Colonic mucosa (tissue), 4 donors: Measurements from ENCODE around the gene MALT1. TPM values are rescaled to one million over a fixed set of nuclear protein-coding genes. Genes with fewer than 3 reads are reported as not detected.

Source experiments
- DNase-seq: peaks from one replicate; pipeline ENCODE4 v3.0.0-alpha.2; 2020
- H3K27ac ChIP-seq: fragments of 200-600 bp; one replicate; pipeline ENCODE4 v1.8.0; 2021
- H3K27me3 ChIP-seq: fragments of 200-600 bp; one replicate; pipeline ENCODE4 v1.8.0; 2021
- H3K36me3 ChIP-seq: fragments of 200-600 bp; one replicate; pipeline ENCODE4 v1.8.0; 2021
- H3K4me1 ChIP-seq: fragments of 200-600 bp; one replicate; pipeline ENCODE4 v1.8.0; 2021; ENCODE audit warnings: mild to moderate bottlenecking
- H3K4me3 ChIP-seq: fragments of 200-600 bp; one replicate; pipeline ENCODE4 v1.8.0; 2021
- H3K9ac ChIP-seq, 2 donors: one replicate each; pipeline ENCODE4 v1.7.0; 2013; ENCODE audit warnings: control low read depth in 2 of 2, low read depth in 2 of 2, low read length in 2 of 2
- H3K9me3 ChIP-seq: fragments of 200-600 bp; one replicate; pipeline ENCODE4 v1.8.0; 2021
- CTCF ChIP-seq: fragments of 200-600 bp; IDR thresholded peaks from one replicate; pipeline ENCODE4 v1.8.0; 2022; ENCODE audit warnings: antibody characterized with exemption, mild to moderate bottlenecking
- intact Hi-C: fragments of 100-400 bp; cut with DNase I; formaldehyde crosslinking; loops from one replicate; pipeline ENCODE4 v1.14.1; 2022
- total RNA-seq, 2 donors: library from RNA; stranded (reverse); fragmentation: NEBNext Ultra II Directional in 1 of 2; extraction: Animal tissue kit (Norgen Biotek cat#: 25700) in 1 of 2; gene quantifications; one replicate each; pipeline ENCODE4 v1.2.1, GENCODE V29; 2021
- donor health status: healthy.
- donor health status: DM: no; HTN: no; CAD: no.
- donor health status: DM: no; HTN: no; CAD: no.

The MALT1 gene
- total RNA-seq, 2 donors from 2014 or later = 22.1 to 30.9 TPM

GRCh38 chr18:58779529-58779928 is 108.3 kb downstream of the MALT1 start:
- H3K27me3 ChIP-seq = no peaks in the 10 kb centered on the region
- no peaks in the 10 kb centered on the region for H3K36me3 ChIP-seq
- no peak overlapping the region for H3K9ac ChIP-seq
- TF ChIP-seq CTCF = no peak
- H3K9me3 ChIP-seq = no peaks in the 10 kb centered on the region
- no peak overlapping the region for H3K4me3 ChIP-seq
- intact Hi-C loops = no loop called here
- H3K27ac ChIP-seq = no peak overlapping the region
- no peaks in the 10 kb centered on the region for H3K4me1 ChIP-seq
- DNase-seq = no peak

- H3K9me3 ChIP-seq = no peaks in the 10 kb centered on the region
- H3K36me3 ChIP-seq = no peaks in the 10 kb centered on the region
- no peaks in the 10 kb centered on the region for H3K27me3 ChIP-seq
- H3K4me1 ChIP-seq = no peaks in the 10 kb centered on the region
- no peak overlapping the region for H3K4me3 ChIP-seq
- intact Hi-C loops = no loop called here
- no peak for DNase-seq
- no peak overlapping the region for H3K27ac ChIP-seq
- no peak for TF ChIP-seq CTCF
- no peak overlapping the region for H3K9ac ChIP-seq
These were observed 108.8 kb downstream of the MALT1 start for GRCh38 chr18:58780045-58780444.

GRCh38 chr18:58781627-58782194 is 110.4 kb downstream of the MALT1 start:
- no peak overlapping the region for H3K9ac ChIP-seq
- H3K27ac ChIP-seq = no peak overlapping the region
- no peaks in the 10 kb centered on the region for H3K27me3 ChIP-seq
- intact Hi-C loops = loop anchor here (2.0 kb wide), 1 partner anchor 275 kb away; no protein-coding TSS in a partner anchor
- peak; percentile 92 for TF ChIP-seq CTCF
- H3K4me1 ChIP-seq = no peaks in the 10 kb centered on the region
- no peaks in the 10 kb centered on the region for H3K36me3 ChIP-seq
- H3K9me3 ChIP-seq = no peaks in the 10 kb centered on the region
- DNase-seq = peak; percentile 83
- H3K4me3 ChIP-seq = no peak overlapping the region

GRCh38 chr18:58784601-58785137 is 113.4 kb downstream of the MALT1 start:
- H3K27me3 ChIP-seq = no peaks in the 10 kb centered on the region
- H3K9me3 ChIP-seq = no peaks in the 10 kb centered on the region
- no peak for DNase-seq
- H3K9ac ChIP-seq = no peak overlapping the region
- H3K4me1 ChIP-seq = no peaks in the 10 kb centered on the region
- TF ChIP-seq CTCF = no peak
- H3K4me3 ChIP-seq = no peak overlapping the region
- intact Hi-C loops = no loop called here
- H3K36me3 ChIP-seq = no peaks in the 10 kb centered on the region
- H3K27ac ChIP-seq = no peak overlapping the region

- peak; percentile 53 for DNase-seq
- no peak for TF ChIP-seq CTCF
- intact Hi-C loops = no loop called here
These were observed 114.0 kb downstream of the MALT1 start for GRCh38 chr18:58785171-58785805.

More at GRCh38 chr18:58785171-58785805, 114.0 kb downstream of the MALT1 start:
- H3K9ac ChIP-seq = no peak overlapping the region
- H3K9me3 ChIP-seq = no peaks in the 10 kb centered on the region
- no peak overlapping the region for H3K4me3 ChIP-seq
- H3K27me3 ChIP-seq = no peaks in the 10 kb centered on the region
- H3K36me3 ChIP-seq = no peaks in the 10 kb centered on the region
- no peaks in the 10 kb centered on the region for H3K4me1 ChIP-seq
- no peak overlapping the region for H3K27ac ChIP-seq
